Glomerular visceral epithelial cell (primary cell): Measurements from ENCODE around the gene APLF.
"Not testable (repeated sequence)": the region's sequence is repeated elsewhere in the genome, so short reads cannot be mapped to it uniquely, and the experiment has no call there.

Experiments
- DNase-seq: peaks from one replicate; pipeline ENCODE4 v3.0.0-alpha.2; 2016; ENCODE audit errors: extremely low spot score

Gene APLF

GRCh38 chr2:68441179-68441993, 26.0 kb upstream of the APLF start:
- peak; percentile 70 for DNase-seq

- no peak for DNase-seq
Measured at GRCh38 chr2:68441994-68442322, 25.4 kb upstream of the APLF start.

GRCh38 chr2:68446425-68446824, 21.0 kb upstream of the APLF start:
- not testable (repeated sequence) for DNase-seq

- no peak for DNase-seq
Measured at GRCh38 chr2:68447118-68447517, 20.3 kb upstream of the APLF start.

- no peak for DNase-seq
Measured at GRCh38 chr2:68448671-68449653, 18.4 kb upstream of the APLF start.

GRCh38 chr2:68452158-68452900, 15.1 kb upstream of the APLF start:
- DNase-seq, result no peak

- DNase-seq, result no peak
Measured at GRCh38 chr2:68453761-68454360, 13.5 kb upstream of the APLF start.

GRCh38 chr2:68454719-68455118, 12.7 kb upstream of the APLF start:
- DNase-seq, result no peak

- no peak for DNase-seq
Measured at GRCh38 chr2:68456198-68456597, 11.2 kb upstream of the APLF start.

- no peak for DNase-seq
Measured at GRCh38 chr2:68458981-68459380, 8.4 kb upstream of the APLF start.

GRCh38 chr2:68463287-68463877, 4.0 kb upstream of the APLF start:
- peak; percentile 49 for DNase-seq

GRCh38 chr2:68464651-68465050, 2.7 kb upstream of the APLF start:
- no peak for DNase-seq

GRCh38 chr2:68465081-68465916, 2.1 kb upstream of the APLF start:
- DNase-seq, result no peak

- peak; percentile 45 for DNase-seq
Measured at GRCh38 chr2:68466361-68466777, 1.0 kb upstream of the APLF start.

- DNase-seq, result no peak
Measured at GRCh38 chr2:68466778-68467076, 658 bp upstream of the APLF start.

- DNase-seq, result no peak
Measured at GRCh38 chr2:68468801-68469200, 1.4 kb downstream of the APLF start.

GRCh38 chr2:68469935-68470334, 2.5 kb downstream of the APLF start:
- no peak for DNase-seq

- DNase-seq, result no peak
Measured at GRCh38 chr2:68471385-68471784, 4.0 kb downstream of the APLF start.

GRCh38 chr2:68472796-68473414, 5.5 kb downstream of the APLF start:
- no peak for DNase-seq

- DNase-seq, result no peak
Measured at GRCh38 chr2:68475110-68475509, 7.7 kb downstream of the APLF start.
